Measurements from ENCODE around the gene MTA1. TPM values are rescaled to one million over a fixed set of nuclear protein-coding genes. Genes with fewer than 3 reads are reported as not detected.

MTA1 gene
- total RNA-seq, 1 experiment from 2014 or later: 238 TPM

GRCh38 chr14:105444859-105445258 is 25.2 kb downstream of the MTA1 start:
- Histone ChIP-seq H3K4me3 (ENCODE audit: low read depth, low read length, poor library complexity, severe bottlenecking) (no peak overlapping the region), H3K36me3 (ENCODE audit: insufficient read depth, low read length, poor library complexity, severe bottlenecking) (peaks cover 49% of the 10 kb centered on the region), H3K4me1 (ENCODE audit: insufficient read depth, low read length, poor library complexity, severe bottlenecking) (peaks cover 7% of the 10 kb centered on the region), H3K27ac (ENCODE audit: low read depth, low read length, poor library complexity, severe bottlenecking) (no peak overlapping the region), H3K27me3 (replicated peaks; ENCODE audit: insufficient read depth, low read depth, low read length, poor library complexity) (no peaks in the 10 kb centered on the region), H3K9me3 (ENCODE audit: low read depth, low read length, poor library complexity, severe bottlenecking) (no peaks in the 10 kb centered on the region)
- no peak for DNase-seq (ENCODE audit: low spot score)
- TF ChIP-seq CTCF (conservative IDR thresholded peaks at IDR 0.05; ENCODE audit: low read depth, low read length) (no peak), EZH2 (IDR thresholded peaks at IDR 0.05; ENCODE audit: borderline replicate concordance, low read depth, low read length, poor library complexity, severe bottlenecking) (no peak)
- ChIA-PET POLR2A (ENCODE audit: low non-redundant PET) (no interaction called here), CTCF (no interaction called here)
- intact Hi-C loops (cut with micrococcal nuclease; ENCODE audit: unreplicated experiment): no loop called here
- BruUV-seq (replicated peaks): no TSS peak

- H3K4me3 ChIP-seq (ENCODE audit: low read depth, low read length, poor library complexity, severe bottlenecking): no peak overlapping the region
- no peaks in the 10 kb centered on the region for H3K27me3 ChIP-seq (replicated peaks; ENCODE audit: insufficient read depth, low read depth, low read length, poor library complexity)
- intact Hi-C loops (cut with micrococcal nuclease; ENCODE audit: unreplicated experiment): no loop called here
- no peak for DNase-seq (ENCODE audit: low spot score)
- ChIA-PET CTCF (no interaction called here), POLR2A (ENCODE audit: low non-redundant PET) (no interaction called here)
- H3K9me3 ChIP-seq (ENCODE audit: low read depth, low read length, poor library complexity, severe bottlenecking): no peaks in the 10 kb centered on the region
- peaks cover 4% of the 10 kb centered on the region for H3K4me1 ChIP-seq (ENCODE audit: insufficient read depth, low read length, poor library complexity, severe bottlenecking)
- TF ChIP-seq CTCF (conservative IDR thresholded peaks at IDR 0.05; ENCODE audit: low read depth, low read length): no peak
- TF ChIP-seq EZH2 (IDR thresholded peaks at IDR 0.05; ENCODE audit: borderline replicate concordance, low read depth, low read length, poor library complexity, severe bottlenecking): no peak
- H3K36me3 ChIP-seq (ENCODE audit: insufficient read depth, low read length, poor library complexity, severe bottlenecking): peaks cover 50% of the 10 kb centered on the region
- H3K27ac ChIP-seq (ENCODE audit: low read depth, low read length, poor library complexity, severe bottlenecking): no peak overlapping the region
- BruUV-seq (replicated peaks): no TSS peak
These were observed 25.7 kb downstream of the MTA1 start for GRCh38 chr14:105445290-105445689.

GRCh38 chr14:105445901-105446845 is 26.5 kb downstream of the MTA1 start:
- Histone ChIP-seq H3K9me3 (ENCODE audit: low read depth, low read length, poor library complexity, severe bottlenecking) (no peaks in the 10 kb centered on the region), H3K4me1 (ENCODE audit: insufficient read depth, low read length, poor library complexity, severe bottlenecking) (peaks cover 4% of the 10 kb centered on the region), H3K27me3 (replicated peaks; ENCODE audit: insufficient read depth, low read depth, low read length, poor library complexity) (no peaks in the 10 kb centered on the region), H3K27ac (ENCODE audit: low read depth, low read length, poor library complexity, severe bottlenecking) (no peak overlapping the region), H3K4me3 (ENCODE audit: low read depth, low read length, poor library complexity, severe bottlenecking) (no peak overlapping the region), H3K36me3 (ENCODE audit: insufficient read depth, low read length, poor library complexity, severe bottlenecking) (peaks cover 52% of the 10 kb centered on the region)
- ChIA-PET CTCF (no interaction called here), POLR2A (ENCODE audit: low non-redundant PET) (no interaction called here)
- no peak for DNase-seq (ENCODE audit: low spot score)
- intact Hi-C loops (cut with micrococcal nuclease; ENCODE audit: unreplicated experiment): no loop called here
- no TSS peak for BruUV-seq (replicated peaks)
- TF ChIP-seq EZH2 (IDR thresholded peaks at IDR 0.05; ENCODE audit: borderline replicate concordance, low read depth, low read length, poor library complexity, severe bottlenecking): no peak
- no peak for TF ChIP-seq CTCF (conservative IDR thresholded peaks at IDR 0.05; ENCODE audit: low read depth, low read length)
